KG1 (cell line): ENCODE measurements around the gene COL25A1.
"Not testable (repeated sequence)": the region's sequence is repeated elsewhere in the genome, so short reads cannot be mapped to it uniquely, and the experiment has no call there.

Source experiments
- DNase-seq: peaks from one replicate; lab custom pipeline; 2025; lab: John Stamatoyannopoulos, UW

Gene COL25A1

GRCh38 chr4:109123951-109124350 is 178.5 kb downstream of the COL25A1 start:
- DNase-seq: no peak

GRCh38 chr4:109121561-109121960 is 180.9 kb downstream of the COL25A1 start:
- no peak for DNase-seq

GRCh38 chr4:109119852-109120251 is 182.6 kb downstream of the COL25A1 start:
- DNase-seq: no peak

GRCh38 chr4:109118635-109119034 is 183.8 kb downstream of the COL25A1 start:
- DNase-seq: no peak

GRCh38 chr4:109114501-109114900 is 188.0 kb downstream of the COL25A1 start:
- DNase-seq: no peak

GRCh38 chr4:109113521-109113920 is 188.9 kb downstream of the COL25A1 start:
- no peak for DNase-seq

GRCh38 chr4:109111031-109111430 is 191.4 kb downstream of the COL25A1 start:
- no peak for DNase-seq

- not testable (repeated sequence) for DNase-seq
Observed at GRCh38 chr4:109108215-109108614, 194.2 kb downstream of the COL25A1 start.

GRCh38 chr4:109094056-109094455 is 208.4 kb downstream of the COL25A1 start:
- DNase-seq: no peak

- no peak for DNase-seq
Observed at GRCh38 chr4:109091727-109092409, 210.6 kb downstream of the COL25A1 start.

- DNase-seq: no peak
Observed at GRCh38 chr4:109083911-109084310, 218.5 kb downstream of the COL25A1 start.

- DNase-seq: no peak
Observed at GRCh38 chr4:109079731-109080130, 222.7 kb downstream of the COL25A1 start.

- no peak for DNase-seq
Observed at GRCh38 chr4:109079201-109079600, 223.3 kb downstream of the COL25A1 start.

- no peak for DNase-seq
Observed at GRCh38 chr4:109078724-109079123, 223.7 kb downstream of the COL25A1 start.

GRCh38 chr4:109077505-109077904 is 225.0 kb downstream of the COL25A1 start:
- no peak for DNase-seq

GRCh38 chr4:109076709-109077108 is 225.7 kb downstream of the COL25A1 start:
- DNase-seq: not testable (repeated sequence)

GRCh38 chr4:109075621-109076020 is 226.8 kb downstream of the COL25A1 start:
- no peak for DNase-seq

GRCh38 chr4:109072595-109072994 is 229.9 kb downstream of the COL25A1 start:
- no peak for DNase-seq

GRCh38 chr4:109070677-109071076 is 231.8 kb downstream of the COL25A1 start:
- DNase-seq: not testable (repeated sequence)

- DNase-seq: no peak
Observed at GRCh38 chr4:109067508-109068235, 234.8 kb downstream of the COL25A1 start.

- no peak for DNase-seq
Observed at GRCh38 chr4:109065006-109065405, 237.5 kb downstream of the COL25A1 start.

GRCh38 chr4:109053257-109053656 is 249.2 kb downstream of the COL25A1 start:
- DNase-seq: no peak

GRCh38 chr4:109052821-109053220 is 249.6 kb downstream of the COL25A1 start:
- no peak for DNase-seq

- no peak for DNase-seq
Observed at GRCh38 chr4:109051054-109051453, 251.4 kb downstream of the COL25A1 start.
